ENCODE results near the gene RAB37.

The RAB37 gene

DNA sequence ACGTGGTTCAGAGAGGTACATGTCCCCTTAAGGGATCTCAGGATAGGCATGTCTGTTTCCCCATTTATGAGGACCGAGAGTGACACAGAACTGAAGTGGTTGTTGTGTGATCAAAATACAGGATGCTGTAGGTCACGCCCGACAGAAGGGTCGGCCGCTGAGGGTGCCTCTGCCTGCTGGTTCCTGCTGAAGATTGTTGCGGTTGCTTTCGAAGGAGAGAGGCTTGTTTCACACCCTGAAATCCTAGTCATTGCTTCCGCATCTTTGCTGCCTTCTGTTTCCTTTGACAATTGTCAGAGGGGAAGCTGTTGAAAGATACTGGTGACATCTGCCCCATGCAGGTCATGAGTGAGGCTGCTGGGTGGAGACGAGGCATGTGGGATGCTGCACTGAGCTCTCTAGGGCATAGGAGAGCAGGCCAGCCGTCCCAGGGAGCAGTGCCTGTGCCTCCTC is 42.9 kb downstream of the RAB37 start:
- no peak for DNase-seq (ENCODE audit: low spot score)

DNA sequence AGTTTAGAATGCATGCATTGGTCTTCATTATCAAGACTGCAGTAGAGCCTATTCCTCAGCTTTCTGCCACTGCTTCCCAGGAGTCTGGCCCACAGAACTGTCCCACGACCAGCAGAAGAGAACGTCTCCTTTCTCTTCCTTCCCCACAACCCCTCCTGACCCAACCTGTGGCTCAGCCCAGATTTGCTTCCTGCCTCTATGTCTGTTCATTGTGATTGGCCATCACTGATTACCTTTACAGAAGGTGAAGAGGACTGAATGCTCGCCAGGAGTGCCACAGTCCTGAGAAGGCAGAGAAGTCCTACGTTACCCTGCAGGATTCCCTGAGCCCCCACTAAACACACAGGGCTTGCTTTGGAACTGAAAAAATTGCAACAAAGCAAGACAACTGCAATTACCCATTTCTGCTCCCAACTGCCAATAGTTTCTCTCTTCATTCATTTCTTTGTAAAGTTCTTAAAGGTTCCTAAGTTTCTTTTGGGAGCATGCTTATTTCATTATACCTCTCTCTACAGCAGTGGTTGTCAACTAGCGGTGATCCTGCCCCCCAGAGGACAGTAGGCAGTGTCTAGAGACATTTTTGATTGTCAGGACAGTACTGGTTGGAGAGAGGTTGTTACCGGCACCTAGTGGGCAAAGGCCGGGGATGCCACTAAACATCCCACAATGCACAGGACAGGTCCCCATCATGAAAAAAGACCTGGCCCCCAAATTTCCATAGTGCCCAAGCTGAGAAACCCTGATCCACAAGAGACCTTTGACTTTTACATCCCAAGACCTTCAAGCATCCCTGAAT is 43.6 kb downstream of the RAB37 start:
- no peak for DNase-seq (ENCODE audit: low spot score)

DNA sequence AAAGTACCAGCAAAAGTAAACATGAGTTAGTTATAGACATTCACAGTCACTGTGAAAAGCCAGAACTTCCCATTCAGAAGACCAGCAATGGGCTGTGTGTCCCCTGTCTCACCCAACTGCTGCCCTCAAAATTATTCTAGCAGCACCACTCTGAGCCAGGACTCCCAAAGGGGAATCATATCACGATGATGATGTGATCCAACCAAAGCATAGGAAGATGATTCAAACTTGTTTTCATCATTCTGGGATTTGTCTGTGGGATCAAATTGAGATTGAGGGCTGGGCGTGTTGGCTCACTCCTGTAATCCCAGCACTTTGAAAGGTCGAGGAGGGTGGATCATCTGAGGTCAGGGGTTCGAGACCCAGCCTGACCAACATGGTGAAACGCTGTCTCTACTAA is 45.5 kb downstream of the RAB37 start:
- DNase-seq (ENCODE audit: low spot score) = no peak

DNA sequence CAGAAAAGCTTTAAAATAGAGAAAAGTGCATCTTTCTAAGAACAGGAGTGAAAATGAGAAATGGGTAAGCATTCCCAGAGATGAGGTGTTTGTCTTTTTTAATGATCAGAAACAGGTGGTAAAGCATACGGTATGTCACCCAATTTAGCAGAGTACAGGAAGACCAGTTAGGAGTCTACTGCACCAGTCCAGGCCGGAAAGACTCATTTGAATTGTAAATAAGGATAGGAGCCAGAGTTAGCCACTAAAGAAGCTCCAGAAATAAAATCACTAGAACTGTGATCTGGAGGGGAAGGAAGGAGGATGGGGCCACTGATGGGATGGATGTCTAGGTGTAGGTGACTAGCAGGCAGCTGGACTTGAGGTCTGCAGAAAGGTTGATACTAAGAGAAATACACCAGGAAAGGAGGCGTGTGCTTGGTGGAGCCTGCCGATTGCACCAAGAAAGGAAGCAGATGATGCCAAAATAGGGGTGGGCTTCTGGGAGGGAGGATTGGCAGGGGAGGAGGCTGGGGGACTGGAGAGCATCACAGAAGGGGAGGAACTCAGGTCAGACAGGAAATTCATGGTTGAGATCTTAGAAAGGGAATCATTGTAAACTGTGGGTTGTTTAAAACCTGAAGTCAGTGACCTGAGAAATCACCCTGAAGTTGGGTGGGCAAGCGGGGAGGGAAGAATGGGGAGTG is 47.2 kb downstream of the RAB37 start:
- no peak for DNase-seq (ENCODE audit: low spot score)

- no peak for DNase-seq (ENCODE audit: low spot score)
These were observed 48.3 kb downstream of the RAB37 start for GRCh38 chr17:74785096-74785980.

DNA sequence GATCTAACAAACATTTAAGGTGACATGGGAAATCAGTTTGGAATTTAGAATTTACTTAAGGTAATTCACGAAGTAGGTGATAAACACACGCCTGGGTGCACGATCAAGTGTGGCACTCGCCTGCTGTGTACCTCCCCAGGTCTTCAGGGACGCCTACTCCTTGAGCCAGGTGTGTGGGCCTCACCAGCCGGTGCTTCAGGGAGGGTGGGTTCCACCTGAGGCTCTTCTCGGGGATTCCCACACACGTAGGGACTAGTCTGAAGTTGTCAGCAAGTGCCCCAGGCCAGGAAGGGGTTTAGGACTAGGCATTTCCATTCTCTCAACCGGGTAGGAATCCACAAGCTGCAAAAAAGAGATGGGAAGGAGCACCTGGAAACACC is 48.9 kb downstream of the RAB37 start:
- DNase-seq (ENCODE audit: low spot score) = no peak

DNA sequence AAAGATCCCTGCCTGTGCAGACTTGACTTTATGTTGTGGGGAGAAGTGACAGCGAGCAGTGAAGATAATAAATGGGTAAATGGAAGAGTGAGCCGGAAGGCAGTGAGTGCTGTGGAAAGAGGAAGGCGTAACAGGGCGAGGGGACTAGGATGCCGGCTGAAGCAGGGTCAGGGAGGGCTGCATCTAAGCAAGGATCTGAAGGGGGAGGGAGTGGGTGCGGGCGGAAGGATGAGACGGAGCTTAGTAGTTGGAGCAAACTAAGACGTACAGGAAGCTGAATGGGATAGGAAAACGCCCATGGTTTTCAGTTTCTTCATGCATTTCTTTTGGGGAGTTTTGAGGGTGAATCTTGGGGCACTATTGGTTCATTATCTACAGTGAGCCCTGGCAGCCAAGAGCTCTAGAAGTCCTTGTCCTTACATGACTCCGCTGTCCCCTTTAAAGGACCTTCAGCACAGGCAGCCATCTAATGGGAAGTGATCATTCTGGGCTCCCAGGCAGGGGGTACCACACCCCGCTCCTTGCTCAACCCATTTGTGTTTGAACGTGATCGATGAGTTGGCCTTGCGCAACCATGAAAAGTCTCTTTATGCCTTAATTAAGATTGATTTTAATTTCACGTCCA is 49.5 kb downstream of the RAB37 start:
- DNase-seq (ENCODE audit: low spot score) = no peak

DNA sequence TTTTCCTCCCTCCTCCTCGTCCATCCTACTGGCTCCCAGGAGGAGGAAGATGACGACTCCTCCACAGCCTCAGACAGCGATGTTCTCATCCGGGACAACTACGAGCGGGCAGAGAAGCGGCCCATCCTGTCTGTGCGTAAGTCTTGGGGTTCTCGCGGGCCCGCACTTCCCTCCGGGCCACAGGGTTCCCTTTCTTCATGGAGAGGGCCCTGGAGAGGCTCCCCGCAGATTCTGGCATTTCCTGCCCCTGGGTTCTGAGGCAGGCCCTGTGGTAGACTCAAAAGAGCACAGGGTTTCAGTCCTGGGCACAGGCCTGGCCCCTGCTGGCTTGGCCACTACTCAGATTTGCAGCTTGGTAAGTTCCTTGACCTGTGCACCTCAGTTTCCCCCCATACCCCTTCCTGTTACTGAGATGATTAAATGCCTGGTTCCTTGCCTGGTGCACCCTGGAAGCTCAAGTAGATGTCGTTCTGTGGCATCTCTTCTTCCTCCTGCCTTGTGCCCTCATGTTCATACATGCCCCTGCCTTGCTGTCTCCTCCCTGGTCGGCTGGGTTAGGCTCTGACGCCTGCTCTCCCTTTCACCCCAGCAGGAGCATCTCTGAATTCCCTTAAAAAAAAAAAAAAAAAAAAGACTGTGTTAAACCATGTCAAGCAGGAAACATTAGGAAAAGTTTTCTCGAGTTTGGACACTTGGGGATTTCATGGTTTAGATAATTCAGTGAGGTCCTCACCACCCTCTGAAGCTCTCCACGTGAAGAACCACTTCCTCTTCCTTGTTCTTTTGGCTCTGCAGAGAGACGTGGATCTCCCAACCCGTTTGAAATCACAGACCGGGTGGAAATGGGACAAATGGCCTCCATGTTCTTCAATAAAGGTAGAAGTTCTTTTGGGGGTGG is 53.4 kb downstream of the RAB37 start:
- no peak for DNase-seq (ENCODE audit: low spot score)

GRCh38 chr17:74792586-74793105 is 55.6 kb downstream of the RAB37 start:
- no peak for DNase-seq (ENCODE audit: low spot score)

DNA sequence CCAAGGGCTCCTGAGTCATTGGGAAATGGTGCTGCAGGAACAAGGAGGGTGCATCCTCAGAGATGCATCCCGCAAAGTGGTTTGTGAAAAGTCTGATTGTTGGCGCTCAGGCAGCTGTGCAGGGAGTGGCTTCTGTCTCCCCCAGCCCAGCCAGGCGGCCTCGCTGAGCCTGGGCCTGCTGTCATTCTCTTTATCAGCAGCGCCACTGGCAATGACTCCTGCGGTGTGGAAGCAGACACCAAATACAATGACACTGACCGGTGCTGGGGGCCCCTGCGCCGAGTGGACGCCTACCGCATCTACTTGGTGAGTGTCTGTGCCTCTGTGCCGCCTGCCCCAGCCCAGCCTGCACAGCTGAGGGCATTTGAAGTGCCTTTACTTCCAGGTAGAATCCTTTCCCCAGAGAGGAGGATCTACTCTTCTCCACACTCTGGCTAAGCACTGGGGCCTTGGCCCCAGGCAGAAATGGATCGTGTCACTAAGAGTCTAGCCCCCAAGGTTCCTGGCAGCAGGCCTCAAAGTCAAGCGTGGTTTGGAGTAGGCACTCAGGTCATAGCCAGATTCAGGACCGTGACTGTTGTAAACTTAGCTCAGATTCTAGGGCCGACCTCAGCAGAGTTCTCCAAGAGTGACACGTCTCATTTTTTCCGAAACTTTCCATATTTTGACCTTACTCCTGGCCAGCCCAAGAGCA is 58.4 kb downstream of the RAB37 start:
- DNase-seq (ENCODE audit: low spot score) = no peak

- DNase-seq (ENCODE audit: low spot score) = no peak
These were observed 59.2 kb downstream of the RAB37 start for GRCh38 chr17:74796211-74796610.

DNA sequence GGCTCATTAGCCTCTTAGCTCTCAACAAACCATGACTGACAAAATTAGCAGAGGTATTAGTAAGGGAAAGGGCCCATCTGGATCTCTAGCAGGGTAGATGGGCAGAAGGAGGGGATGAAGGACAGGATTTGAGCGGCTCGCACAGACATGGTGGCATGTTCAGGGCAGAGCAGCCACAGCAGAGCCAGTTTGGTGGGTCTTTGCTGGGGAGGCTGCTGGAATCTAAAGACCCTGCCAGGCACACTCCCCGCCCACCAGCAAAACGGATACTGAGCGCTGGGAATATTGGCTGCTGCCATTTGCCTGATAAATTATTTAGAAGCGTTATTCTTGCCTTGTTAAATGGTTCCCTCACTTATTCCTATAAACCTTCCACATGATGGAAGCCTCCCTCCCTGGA is 59.8 kb downstream of the RAB37 start:
- no peak for DNase-seq (ENCODE audit: low spot score)

All from GM03348 (cell line).